ENCODE measurements around the gene ADCY9. TPM values are rescaled to one million over a fixed set of nuclear protein-coding genes. Genes with fewer than 3 reads are reported as not detected.

Gene ADCY9
- total RNA-seq, 2 donors from 2014 or later = 4.1 to 9.4 TPM

DNA sequence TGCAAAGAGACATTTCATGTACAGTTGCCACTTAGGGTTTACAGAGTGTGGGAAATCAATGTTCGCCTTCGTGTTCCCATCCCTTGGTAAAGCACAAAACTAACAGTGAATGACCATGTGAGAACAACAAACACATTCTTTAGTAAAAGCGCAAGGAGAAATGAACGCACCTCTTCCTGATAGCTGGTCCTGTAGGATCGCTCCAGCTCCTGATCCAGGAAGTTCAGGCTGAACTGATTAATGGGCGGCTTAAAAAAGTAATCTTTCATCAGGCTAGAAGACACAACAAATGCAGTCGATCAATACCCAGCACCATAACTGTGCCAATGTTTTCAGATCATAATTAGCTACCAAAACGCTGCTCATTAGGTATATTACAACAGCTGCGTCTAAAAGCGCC, 127.4 kb downstream of the ADCY9 start:
- no peak for ATAC-seq (replicated peaks)
- Mint-ChIP-seq H3K27me3 (no peaks in the 10 kb centered on the region), H3K4me1 (no peaks in the 10 kb centered on the region), H3K9me3 (no peaks in the 10 kb centered on the region), H3K4me3 (no peak overlapping the region), H3K36me3 (ENCODE audit: low read depth) (peaks cover 4% of the 10 kb centered on the region), H3K27ac (no peak overlapping the region)

GRCh38 chr16:3988011-3988410, 128.2 kb downstream of the ADCY9 start:
- peak overlapping the region; percentile 19 for H3K27ac Mint-ChIP-seq
- H3K27me3 Mint-ChIP-seq = no peaks in the 10 kb centered on the region
- no peak overlapping the region for H3K4me3 Mint-ChIP-seq
- no peak for ATAC-seq (replicated peaks)
- H3K9me3 Mint-ChIP-seq = no peaks in the 10 kb centered on the region
- peaks cover 4% of the 10 kb centered on the region for H3K36me3 Mint-ChIP-seq (ENCODE audit: low read depth)
- peaks cover under 1% of the 10 kb centered on the region for H3K4me1 Mint-ChIP-seq

DNA sequence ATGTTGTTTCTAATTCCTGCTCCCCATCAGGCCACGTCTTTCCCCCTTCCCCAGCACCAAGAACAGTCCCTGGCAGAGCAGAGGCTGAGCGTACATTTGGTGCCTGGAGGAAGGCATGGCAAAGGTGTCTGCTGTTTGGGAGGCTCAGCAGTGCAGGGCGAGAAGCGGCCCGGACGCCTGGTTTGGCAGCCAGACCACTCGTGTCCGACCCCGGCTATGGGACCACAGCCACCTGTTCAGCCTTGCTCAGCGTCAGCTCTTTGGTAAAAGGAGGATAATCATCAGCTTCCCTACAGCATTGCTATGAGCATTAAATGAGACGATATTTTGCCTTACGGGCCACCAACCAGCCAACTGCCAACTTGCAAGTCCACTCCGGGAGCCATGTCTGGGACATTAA, 129.0 kb downstream of the ADCY9 start:
- peaks cover 4% of the 10 kb centered on the region for H3K4me1 Mint-ChIP-seq
- no peaks in the 10 kb centered on the region for H3K9me3 Mint-ChIP-seq
- H3K27ac Mint-ChIP-seq = no peak overlapping the region
- H3K4me3 Mint-ChIP-seq = no peak overlapping the region
- H3K27me3 Mint-ChIP-seq = no peaks in the 10 kb centered on the region
- ATAC-seq (replicated peaks) = no peak
- peaks cover 11% of the 10 kb centered on the region for H3K36me3 Mint-ChIP-seq (ENCODE audit: low read depth)

DNA sequence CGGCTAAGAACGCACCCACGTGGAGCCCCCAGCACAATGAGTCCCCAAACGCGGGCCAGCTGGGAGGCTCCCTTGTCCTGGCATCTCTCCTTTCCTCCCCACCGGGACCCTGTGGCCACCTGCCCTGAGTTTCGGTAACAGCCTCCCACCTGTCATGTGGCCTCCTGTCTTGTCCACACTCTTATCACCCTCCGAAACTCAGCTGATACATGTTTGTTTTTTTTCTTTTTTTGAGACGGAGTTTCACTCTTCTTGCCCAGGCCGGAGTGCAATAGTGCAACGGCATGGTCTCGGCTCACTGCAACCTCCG, 130.1 kb downstream of the ADCY9 start:
- no peaks in the 10 kb centered on the region for H3K9me3 Mint-ChIP-seq
- peaks cover 11% of the 10 kb centered on the region for H3K36me3 Mint-ChIP-seq (ENCODE audit: low read depth)
- no peak overlapping the region for H3K4me3 Mint-ChIP-seq
- H3K27ac Mint-ChIP-seq = no peak overlapping the region
- ATAC-seq (replicated peaks) = no peak
- peaks cover 4% of the 10 kb centered on the region for H3K4me1 Mint-ChIP-seq
- H3K27me3 Mint-ChIP-seq = no peaks in the 10 kb centered on the region

DNA sequence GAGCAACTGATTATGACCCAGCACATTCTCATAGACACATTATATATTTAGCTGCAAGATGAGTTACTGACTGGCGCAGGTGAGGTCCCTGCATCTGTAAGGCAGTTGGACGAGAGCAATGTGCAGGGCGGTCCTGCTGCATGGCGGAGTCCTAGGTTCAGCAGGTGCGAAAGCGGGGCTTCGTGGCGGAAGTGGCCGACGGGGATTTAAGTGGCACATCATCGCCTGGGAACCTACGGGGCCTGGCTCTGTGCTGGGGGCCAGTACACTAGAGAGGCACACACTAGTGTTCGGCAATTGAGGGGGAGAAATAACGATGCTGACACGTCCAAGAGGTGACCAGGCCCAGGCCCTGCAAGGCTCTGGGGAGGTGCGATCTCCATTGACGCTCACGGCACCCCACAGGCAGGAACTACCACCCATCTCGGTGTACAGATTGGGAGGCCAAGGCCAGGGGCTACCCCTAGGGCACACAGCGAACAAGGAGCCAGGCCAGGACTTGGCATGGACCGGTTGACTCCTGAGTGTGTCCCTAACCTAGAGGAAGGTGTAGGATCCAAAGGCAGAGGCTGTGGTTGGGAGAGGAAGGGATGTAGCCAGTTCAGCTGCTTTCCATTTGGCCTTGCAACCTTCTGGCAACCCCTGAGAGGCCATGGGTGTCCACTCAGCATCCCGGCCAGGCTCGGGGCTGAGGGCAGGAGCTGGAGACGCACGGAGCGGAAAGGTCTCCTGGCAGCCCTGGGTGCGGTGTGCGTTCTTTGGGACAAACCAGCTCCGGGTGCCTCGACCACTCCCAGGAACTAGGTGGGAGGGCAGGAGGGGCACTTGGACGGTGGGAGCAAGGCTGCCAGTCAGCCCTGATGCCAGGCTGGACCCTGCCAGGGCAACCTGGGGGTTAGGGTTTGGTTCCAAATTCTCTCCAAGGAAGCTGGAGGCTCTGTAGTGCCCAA, 131.9 kb downstream of the ADCY9 start:
- H3K27ac Mint-ChIP-seq = no peak overlapping the region
- H3K9me3 Mint-ChIP-seq = no peaks in the 10 kb centered on the region
- no peak overlapping the region for H3K4me3 Mint-ChIP-seq
- ATAC-seq (replicated peaks) = no peak
- H3K4me1 Mint-ChIP-seq = peaks cover 4% of the 10 kb centered on the region
- H3K36me3 Mint-ChIP-seq (ENCODE audit: low read depth) = peaks cover 11% of the 10 kb centered on the region
- H3K27me3 Mint-ChIP-seq = no peaks in the 10 kb centered on the region

GRCh38 chr16:3983081-3983520, 133.1 kb downstream of the ADCY9 start:
- Mint-ChIP-seq H3K27ac (peak overlapping the region; percentile 55), H3K9me3 (no peaks in the 10 kb centered on the region), H3K4me3 (no peak overlapping the region), H3K36me3 (ENCODE audit: low read depth) (peaks cover 8% of the 10 kb centered on the region), H3K4me1 (peaks cover 4% of the 10 kb centered on the region), H3K27me3 (no peaks in the 10 kb centered on the region)
- peak; percentile 81 for ATAC-seq (replicated peaks)

GRCh38 chr16:3982216-3982615, 134.0 kb downstream of the ADCY9 start:
- Mint-ChIP-seq H3K9me3 (no peaks in the 10 kb centered on the region), H3K27me3 (no peaks in the 10 kb centered on the region), H3K36me3 (ENCODE audit: low read depth) (peaks cover 7% of the 10 kb centered on the region), H3K4me3 (no peak overlapping the region), H3K27ac (no peak overlapping the region), H3K4me1 (peaks cover 4% of the 10 kb centered on the region)
- no peak for ATAC-seq (replicated peaks)

DNA sequence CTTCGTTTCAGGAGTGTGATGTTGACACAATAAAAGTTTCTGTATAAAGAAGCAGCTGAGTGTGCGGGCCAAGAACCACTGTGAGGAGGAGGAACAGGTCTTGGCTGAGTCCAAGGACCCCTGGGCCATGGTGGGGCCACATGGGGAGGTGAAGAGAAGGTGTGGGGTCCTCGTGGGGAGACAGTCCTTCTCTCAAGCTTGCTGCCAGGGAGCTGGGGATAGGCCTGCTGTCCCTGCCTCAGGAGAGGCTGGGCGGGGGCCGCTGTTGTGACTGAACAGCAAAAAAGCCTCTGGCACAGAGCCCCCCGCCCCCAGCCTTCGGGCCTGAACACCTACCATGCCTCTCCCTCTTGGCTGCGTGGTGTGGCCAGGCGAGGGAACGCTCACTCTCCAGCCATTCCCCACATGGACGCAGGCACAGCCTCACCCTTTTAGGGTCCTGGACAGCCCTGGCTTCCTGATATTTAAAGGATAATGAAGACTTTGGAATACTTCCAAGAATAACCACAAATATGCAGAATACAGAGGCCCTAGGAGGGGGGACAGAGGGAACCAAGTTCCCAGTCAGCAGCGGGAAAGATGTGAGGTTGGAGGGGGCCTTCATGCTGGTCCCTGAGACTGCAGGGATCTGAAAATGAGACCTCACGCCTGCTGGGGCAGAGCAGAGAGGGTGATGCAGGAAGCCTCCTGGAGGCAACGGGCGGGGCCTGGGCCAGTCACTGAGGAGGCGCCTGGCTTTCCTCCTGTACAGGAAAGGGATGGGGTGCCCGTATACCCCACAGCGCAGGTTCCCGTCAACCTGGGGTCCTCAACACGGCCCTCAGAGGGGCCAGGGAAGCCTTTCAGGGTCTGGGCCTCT, 135.8 kb downstream of the ADCY9 start:
- Mint-ChIP-seq H3K4me3 (no peak overlapping the region), H3K36me3 (ENCODE audit: low read depth) (peaks cover 7% of the 10 kb centered on the region), H3K27me3 (no peaks in the 10 kb centered on the region), H3K4me1 (peaks cover 4% of the 10 kb centered on the region), H3K27ac (no peak overlapping the region), H3K9me3 (no peaks in the 10 kb centered on the region)
- ATAC-seq (replicated peaks) = no peak

- no peaks in the 10 kb centered on the region for H3K9me3 Mint-ChIP-seq
- H3K4me1 Mint-ChIP-seq = peaks cover 4% of the 10 kb centered on the region
- H3K36me3 Mint-ChIP-seq (ENCODE audit: low read depth) = peaks cover 7% of the 10 kb centered on the region
- no peak overlapping the region for H3K27ac Mint-ChIP-seq
- H3K4me3 Mint-ChIP-seq = no peak overlapping the region
- H3K27me3 Mint-ChIP-seq = no peaks in the 10 kb centered on the region
- ATAC-seq (replicated peaks) = no peak
Measured at GRCh38 chr16:3979518-3979917, 136.7 kb downstream of the ADCY9 start.

DNA sequence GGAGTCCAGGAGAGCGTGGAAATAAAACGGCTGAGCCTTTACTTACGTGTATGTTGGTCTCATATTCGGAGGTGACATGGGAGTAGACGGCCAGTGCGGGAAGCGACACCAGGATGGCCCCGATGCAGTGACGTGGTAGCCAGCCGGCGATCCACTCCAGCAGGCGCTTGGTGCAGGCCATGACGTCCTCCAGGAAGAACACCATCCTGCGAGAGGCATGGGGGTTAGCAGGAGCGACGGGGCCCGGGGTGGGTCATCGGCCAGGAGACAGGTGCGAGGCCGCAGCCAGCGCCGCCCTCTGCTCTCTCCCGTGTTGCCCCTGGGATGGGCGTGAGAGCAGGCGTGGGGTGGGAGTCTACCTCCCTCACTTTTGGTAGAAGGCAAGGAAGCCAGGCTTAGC, 137.2 kb downstream of the ADCY9 start:
- no peak overlapping the region for H3K4me3 Mint-ChIP-seq
- H3K27me3 Mint-ChIP-seq = no peaks in the 10 kb centered on the region

GRCh38 chr16:3977376-3977775, 138.9 kb downstream of the ADCY9 start:
- no peaks in the 10 kb centered on the region for H3K27me3 Mint-ChIP-seq
- ATAC-seq (replicated peaks) = no peak
- H3K4me3 Mint-ChIP-seq = no peak overlapping the region
- no peaks in the 10 kb centered on the region for H3K9me3 Mint-ChIP-seq
- H3K4me1 Mint-ChIP-seq = no peaks in the 10 kb centered on the region
- no peak overlapping the region for H3K27ac Mint-ChIP-seq
- H3K36me3 Mint-ChIP-seq (ENCODE audit: low read depth) = peaks cover under 1% of the 10 kb centered on the region

More for the DNA sequence above, 137.2 kb downstream of the ADCY9 start:
- Mint-ChIP-seq H3K4me1 (peaks cover 4% of the 10 kb centered on the region), H3K36me3 (ENCODE audit: low read depth) (peaks cover 7% of the 10 kb centered on the region), H3K9me3 (no peaks in the 10 kb centered on the region), H3K27ac (no peak overlapping the region)
- ATAC-seq (replicated peaks) = no peak

GRCh38 chr16:3974751-3975150, 141.5 kb downstream of the ADCY9 start:
- Mint-ChIP-seq H3K27me3 (no peaks in the 10 kb centered on the region), H3K27ac (no peak overlapping the region), H3K4me3 (no peak overlapping the region), H3K9me3 (no peaks in the 10 kb centered on the region), H3K4me1 (no peaks in the 10 kb centered on the region), H3K36me3 (ENCODE audit: low read depth) (no peaks in the 10 kb centered on the region)
- no peak for ATAC-seq (replicated peaks)

- Mint-ChIP-seq H3K4me3 (no peak overlapping the region), H3K36me3 (ENCODE audit: low read depth) (no peaks in the 10 kb centered on the region), H3K9me3 (no peaks in the 10 kb centered on the region), H3K27me3 (no peaks in the 10 kb centered on the region), H3K4me1 (no peaks in the 10 kb centered on the region), H3K27ac (peak overlapping the region; percentile 53)
- no peak for ATAC-seq (replicated peaks)
Measured at GRCh38 chr16:3971706-3972105, 144.5 kb downstream of the ADCY9 start.

DNA sequence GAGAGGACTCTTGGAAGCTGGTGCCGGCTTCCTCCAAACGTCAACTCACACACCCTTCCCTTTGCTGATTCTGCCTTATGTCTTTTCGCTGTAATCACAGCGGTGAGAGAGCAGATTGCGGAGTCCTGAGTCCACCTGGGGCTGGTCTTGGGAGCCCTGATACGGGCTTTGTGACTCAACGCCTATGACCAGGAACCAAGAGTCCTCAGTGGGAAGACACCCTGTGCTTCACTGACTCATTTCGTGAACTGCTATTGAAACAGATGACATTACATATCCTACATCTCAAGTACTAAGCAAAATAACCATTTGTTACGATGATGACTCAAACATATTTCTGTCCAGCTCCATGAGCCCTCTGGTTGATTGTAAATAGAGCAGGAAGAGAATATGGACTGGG, 145.0 kb downstream of the ADCY9 start:
- Mint-ChIP-seq H3K4me3 (no peak overlapping the region), H3K27me3 (no peaks in the 10 kb centered on the region), H3K36me3 (ENCODE audit: low read depth) (no peaks in the 10 kb centered on the region), H3K27ac (peak overlapping the region; percentile 53), H3K9me3 (no peaks in the 10 kb centered on the region), H3K4me1 (no peaks in the 10 kb centered on the region)
- peak; percentile 99 for ATAC-seq (replicated peaks)

DNA sequence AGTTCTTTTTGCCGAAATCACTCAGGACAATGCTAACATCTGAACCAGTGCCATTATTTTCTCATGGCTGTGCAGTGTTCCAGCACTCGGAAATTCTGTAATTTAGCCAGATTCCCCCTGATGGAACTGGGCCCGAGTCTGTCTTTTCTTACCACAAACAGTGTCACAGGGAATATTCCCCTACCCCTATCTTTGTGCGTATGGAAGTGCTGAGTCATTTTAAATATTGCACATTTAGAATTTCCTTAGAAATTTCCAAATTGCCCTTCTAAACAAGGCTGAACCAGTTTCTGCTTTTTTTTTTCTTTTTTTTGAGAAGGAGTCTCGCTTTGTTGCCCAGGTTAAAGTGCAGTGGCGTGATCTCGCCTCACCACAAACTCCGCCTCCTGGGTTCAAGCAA, 147.7 kb downstream of the ADCY9 start:
- Mint-ChIP-seq H3K9me3 (no peaks in the 10 kb centered on the region), H3K27me3 (no peaks in the 10 kb centered on the region), H3K36me3 (ENCODE audit: low read depth) (no peaks in the 10 kb centered on the region), H3K27ac (no peak overlapping the region), H3K4me1 (no peaks in the 10 kb centered on the region), H3K4me3 (no peak overlapping the region)
- no peak for ATAC-seq (replicated peaks)

All from activated T-helper 17 cell treated with anti-CD3 and anti-CD28 coated beads, Interleukin-2, amount 50 U/mL, for 72 hours (primary cell).